Sigmoid colon (tissue), 7 donors: ENCODE measurements around the gene NEB. TPM values are rescaled to one million over a fixed set of nuclear protein-coding genes. Genes with fewer than 3 reads are reported as not detected.

Experiments
- DNase-seq: peaks from one replicate; pipeline ENCODE4 v3.0.0-alpha.2; 2019
- H3K27ac ChIP-seq, 4 donors: fragments of 200-600 bp; sonication (generic); one replicate each; pipeline ENCODE4 v1.5.1; 2016 to 2019; ENCODE audit warnings: mild to moderate bottlenecking in 1 of 4
- H3K27me3 ChIP-seq, 3 donors: fragments of 200-600 bp; sonication (generic); one replicate each; pipeline ENCODE4 v1.5.1; 2019; ENCODE audit warnings: mild to moderate bottlenecking in 1 of 3
- H3K36me3 ChIP-seq, 4 donors: fragments of 200-600 bp; sonication (generic); one replicate each; pipeline ENCODE4 v1.5.1; 2016 to 2019
- H3K4me1 ChIP-seq, 4 donors: fragments of 200-600 bp; sonication (generic); one replicate each; pipeline ENCODE4 v1.5.1; 2017 to 2019
- H3K4me3 ChIP-seq, 4 donors: fragments of 200-600 bp; sonication (generic); one replicate each; pipeline ENCODE4 v1.5.1; 2017 to 2019; ENCODE audit warnings: mild to moderate bottlenecking in 2 of 4, moderate library complexity in 1 of 4
- H3K9me3 ChIP-seq, 4 donors: fragments of 200-600 bp in 3 of 4; sonication (generic) in 3 of 4; one replicate each; pipeline versions ENCODE4 v1.5.1 to v1.6.1; 2013 to 2019
- EP300 ChIP-seq, 4 donors: sonication (generic); formaldehyde crosslinking; IDR thresholded peaks; one replicate each; pipeline ENCODE4 v1.6.1; 2017; ENCODE audit warnings: antibody characterized with exemption in 4 of 4
- POLR2A ChIP-seq, 2 donors: fragments of 450-650 bp; IDR thresholded peaks; one replicate each; pipeline ENCODE4 v1.6.1; 2016; ENCODE audit warnings: antibody characterized with exemption in 2 of 2, mild to moderate bottlenecking in 2 of 2, moderate library complexity in 2 of 2
- POLR2AphosphoS5 ChIP-seq, 4 donors: sonication (generic); formaldehyde crosslinking; IDR thresholded peaks; one replicate each; pipeline ENCODE4 v1.6.1; 2017; ENCODE audit warnings: antibody characterized with exemption in 4 of 4
- WGBS, 2 donors: extraction: QIAGEN DNeasy Blood & Tissue Kit; methylation state at CpG; one replicate each; pipeline ENCODE4 v1.1.7; 2013; 5-methylcytosine and 5-hydroxymethylcytosine counted together
- intact Hi-C: fragments of 100-400 bp; cut with DNase I; formaldehyde crosslinking; loops from one replicate; pipeline ENCODE4 v1.15.1; 2023
- polyA plus RNA-seq, 3 donors: library from polyadenylated mRNA; stranded (reverse); fragments of 200-250 nt; gene quantifications; one replicate each; pipeline ENCODE4 v1.2.3, GENCODE V29; 2013
- total RNA-seq, 4 donors: library from RNA; depleted of rRNA; stranded (reverse); fragments of >200 nt; gene quantifications; one replicate each; pipeline ENCODE4 v1.1.0, GENCODE V29; 2016
- TF ChIP-seq, protein P1 (sequence below), 4 experiments: fragments of 450-650 bp in 3 of 4; fragments of 200-600 bp in 1 of 4; IDR thresholded peaks; one replicate each; pipeline ENCODE4 v1.5.1; 2016 to 2019; ENCODE audit warnings: antibody characterized with exemption in 4 of 4, mild to moderate bottlenecking in 3 of 4, moderate library complexity in 2 of 4
- donor health status: healthy with polysubstance abuse.
- donor health status: Bipolar disorder and iron deficiency.
- donor health status: healthy.

Gene NEB
- total and polyA plus RNA-seq, 7 donors = under 0.01 to 1.4 (median 0.60) TPM; not detected in 1

DNA sequence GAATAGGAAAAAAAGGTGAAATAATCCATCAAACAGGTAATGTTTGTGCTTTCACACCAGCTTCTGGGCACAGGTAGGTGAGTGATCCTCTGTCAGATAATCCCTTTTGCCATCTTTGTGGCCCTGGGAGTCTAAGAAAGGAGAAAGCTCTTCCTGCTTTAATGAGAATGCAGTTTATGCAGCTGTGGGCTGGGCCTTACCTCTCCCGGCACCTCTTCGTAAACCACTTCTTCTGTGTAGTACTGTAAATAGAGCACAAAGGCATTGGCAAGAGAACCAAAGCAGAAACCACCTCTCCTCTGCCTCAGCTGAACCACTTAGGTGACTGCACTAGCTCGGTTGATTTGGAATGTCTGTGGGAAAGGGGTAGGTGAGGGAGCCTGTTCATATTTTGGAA is 4.9 kb downstream of the NEB start:
- TF ChIP-seq, protein P1, sequence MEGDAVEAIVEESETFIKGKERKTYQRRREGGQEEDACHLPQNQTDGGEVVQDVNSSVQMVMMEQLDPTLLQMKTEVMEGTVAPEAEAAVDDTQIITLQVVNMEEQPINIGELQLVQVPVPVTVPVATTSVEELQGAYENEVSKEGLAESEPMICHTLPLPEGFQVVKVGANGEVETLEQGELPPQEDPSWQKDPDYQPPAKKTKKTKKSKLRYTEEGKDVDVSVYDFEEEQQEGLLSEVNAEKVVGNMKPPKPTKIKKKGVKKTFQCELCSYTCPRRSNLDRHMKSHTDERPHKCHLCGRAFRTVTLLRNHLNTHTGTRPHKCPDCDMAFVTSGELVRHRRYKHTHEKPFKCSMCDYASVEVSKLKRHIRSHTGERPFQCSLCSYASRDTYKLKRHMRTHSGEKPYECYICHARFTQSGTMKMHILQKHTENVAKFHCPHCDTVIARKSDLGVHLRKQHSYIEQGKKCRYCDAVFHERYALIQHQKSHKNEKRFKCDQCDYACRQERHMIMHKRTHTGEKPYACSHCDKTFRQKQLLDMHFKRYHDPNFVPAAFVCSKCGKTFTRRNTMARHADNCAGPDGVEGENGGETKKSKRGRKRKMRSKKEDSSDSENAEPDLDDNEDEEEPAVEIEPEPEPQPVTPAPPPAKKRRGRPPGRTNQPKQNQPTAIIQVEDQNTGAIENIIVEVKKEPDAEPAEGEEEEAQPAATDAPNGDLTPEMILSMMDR (IDR thresholded peaks at IDR 0.05) = no peak
- TF ChIP-seq EP300 (IDR thresholded peaks at IDR 0.05) = no peak
- no peak for TF ChIP-seq POLR2A (IDR thresholded peaks at IDR 0.05)
- TF ChIP-seq POLR2AphosphoS5 (IDR thresholded peaks at IDR 0.05) = no peak
- no peaks in the 10 kb centered on the region for H3K27me3 ChIP-seq
- no peaks in the 10 kb centered on the region for H3K4me1 ChIP-seq
- H3K27ac ChIP-seq = no peak overlapping the region
- DNase-seq = no peak
- 79 to 94% methylated on average over 3 of the region's 3 CpGs for WGBS, 2 donors
- no peak overlapping the region for H3K4me3 ChIP-seq
- intact Hi-C loops = no loop called here
- H3K9me3 ChIP-seq = no peaks in the 10 kb centered on the region
- H3K36me3 ChIP-seq = no peaks in the 10 kb centered on the region

DNA sequence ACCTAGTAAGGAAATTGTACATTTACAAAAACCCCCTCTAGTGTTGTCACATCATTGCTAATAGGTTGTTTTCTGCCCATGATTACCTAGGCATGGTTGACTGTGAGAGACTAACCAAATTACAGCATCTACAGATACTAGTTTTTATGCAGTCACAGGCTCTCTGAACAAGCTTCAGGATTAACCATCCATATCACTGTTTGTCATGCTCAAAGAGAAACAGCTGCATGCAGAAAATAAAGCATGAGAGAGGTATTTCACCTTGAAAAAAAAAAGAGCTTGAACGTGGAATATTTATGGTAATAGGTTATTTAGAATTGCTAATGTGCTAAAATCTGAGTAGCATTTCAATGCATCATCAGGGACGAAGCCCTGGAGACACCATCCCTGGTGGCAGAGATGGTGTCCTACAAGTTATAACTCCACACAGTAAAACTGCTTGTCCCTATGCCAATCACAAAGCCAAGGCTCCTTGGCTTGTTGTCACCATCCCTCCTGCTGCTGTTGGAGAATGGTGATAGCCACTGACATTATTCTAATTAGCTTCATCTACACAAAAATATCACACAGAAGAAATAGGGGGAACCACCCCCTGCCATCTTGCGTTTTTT is 5.4 kb downstream of the NEB start:
- H3K4me1 ChIP-seq = no peaks in the 10 kb centered on the region
- no peak for TF ChIP-seq POLR2AphosphoS5 (IDR thresholded peaks at IDR 0.05)
- TF ChIP-seq, protein P1 (IDR thresholded peaks at IDR 0.05) = no peak
- no peak for TF ChIP-seq POLR2A (IDR thresholded peaks at IDR 0.05)
- 76 to 84% methylated on average over 3 of the region's 3 CpGs for WGBS, 2 donors
- no peaks in the 10 kb centered on the region for H3K27me3 ChIP-seq
- no peak for DNase-seq
- H3K27ac ChIP-seq = no peak overlapping the region
- H3K36me3 ChIP-seq = no peaks in the 10 kb centered on the region
- intact Hi-C loops = no loop called here
- H3K9me3 ChIP-seq = no peaks in the 10 kb centered on the region
- no peak overlapping the region for H3K4me3 ChIP-seq

DNA sequence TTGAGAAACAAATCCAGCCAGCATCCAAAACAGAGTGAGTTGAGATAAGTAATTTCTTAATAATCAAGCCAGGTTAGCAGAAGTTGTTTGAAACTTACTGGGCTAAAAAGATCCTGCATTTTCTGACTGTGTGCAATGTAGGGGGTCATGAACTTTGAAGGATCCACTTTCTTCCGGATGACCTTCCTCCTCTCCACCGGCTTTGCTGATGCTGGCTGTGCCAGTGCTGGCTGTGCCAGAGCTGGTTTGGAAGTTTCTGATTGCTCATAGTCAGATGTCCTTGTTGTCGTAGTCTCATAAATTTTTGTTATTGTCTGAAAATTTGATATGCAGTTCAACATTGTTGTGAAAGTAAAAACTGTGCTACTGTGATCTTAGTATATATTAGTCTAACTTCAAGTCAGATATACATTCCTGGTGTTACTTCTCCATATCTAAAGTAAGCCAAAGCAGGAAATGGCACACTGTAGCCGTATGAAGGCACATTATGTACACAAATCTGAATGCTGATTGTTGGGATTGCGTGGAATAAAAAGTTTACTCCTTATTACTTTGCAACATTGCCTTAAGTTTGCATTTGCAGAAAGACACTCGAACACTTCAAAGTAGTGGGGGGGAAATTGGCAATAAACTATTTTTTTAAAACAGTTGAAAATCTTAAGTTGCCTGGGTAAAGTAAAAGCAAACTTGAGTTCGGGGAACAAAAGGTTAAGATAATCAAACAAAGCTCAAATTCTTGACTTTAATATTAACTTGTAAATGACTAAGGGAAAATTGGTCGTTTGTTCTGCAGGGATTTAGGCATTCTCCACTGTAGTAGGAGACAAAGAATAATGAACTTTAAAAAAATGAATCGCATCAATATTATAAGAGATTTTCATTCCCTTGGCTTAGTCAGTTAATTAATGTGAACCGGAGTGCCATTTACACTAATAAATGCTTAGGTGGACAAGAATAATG is 6.4 kb downstream of the NEB start:
- H3K9me3 ChIP-seq = no peaks in the 10 kb centered on the region
- H3K4me3 ChIP-seq = no peak overlapping the region
- WGBS, 2 donors = 47 to 74% methylated on average over 10 of the region's 10 CpGs
- no peaks in the 10 kb centered on the region for H3K36me3 ChIP-seq
- H3K27ac ChIP-seq = no peak overlapping the region
- H3K27me3 ChIP-seq = no peaks in the 10 kb centered on the region
- no peaks in the 10 kb centered on the region for H3K4me1 ChIP-seq
- no peak for DNase-seq
- intact Hi-C loops = no loop called here
- no peak for TF ChIP-seq POLR2AphosphoS5 (IDR thresholded peaks at IDR 0.05)
- TF ChIP-seq, protein P1 (IDR thresholded peaks at IDR 0.05) = no peak
- no peak for TF ChIP-seq POLR2A (IDR thresholded peaks at IDR 0.05)
- no peak for TF ChIP-seq EP300 (IDR thresholded peaks at IDR 0.05)

DNA sequence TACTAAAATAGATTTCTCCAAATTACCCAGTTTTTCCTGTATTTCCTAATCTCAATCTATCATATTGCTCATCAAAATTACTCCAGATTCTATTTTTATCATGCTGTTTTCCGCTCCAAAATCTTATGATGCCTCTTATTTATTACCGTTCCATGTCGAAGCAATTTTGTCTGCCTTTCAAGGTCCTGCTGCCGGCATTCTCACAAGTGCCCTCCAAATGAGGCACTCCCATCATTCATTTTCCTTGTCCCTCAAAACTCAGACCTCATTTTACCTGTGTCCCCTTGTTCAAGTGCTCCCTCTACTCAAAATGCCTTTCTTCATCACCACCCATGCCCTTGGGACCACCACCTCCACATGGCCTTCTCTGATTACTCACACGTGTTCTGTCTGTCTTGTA is 13.1 kb downstream of the NEB start:
- Histone ChIP-seq H3K4me3 (no peak overlapping the region), H3K4me1 (no peaks in the 10 kb centered on the region), H3K27ac (no peak overlapping the region), H3K36me3 (no peaks in the 10 kb centered on the region), H3K27me3 (no peaks in the 10 kb centered on the region), H3K9me3 (no peaks in the 10 kb centered on the region)
- DNase-seq = no peak
- WGBS, 2 donors = 94 to 96% methylated on average over 5 of the region's 5 CpGs
- TF ChIP-seq, protein P1 (IDR thresholded peaks at IDR 0.05) = no peak
- TF ChIP-seq POLR2A (IDR thresholded peaks at IDR 0.05) = no peak
- TF ChIP-seq POLR2AphosphoS5 (IDR thresholded peaks at IDR 0.05) = no peak
- TF ChIP-seq EP300 (IDR thresholded peaks at IDR 0.05) = no peak
- intact Hi-C loops = no loop called here
